Measurements from ENCODE around the gene PELI3. TPM values are rescaled to one million over a fixed set of nuclear protein-coding genes. Genes with fewer than 3 reads are reported as not detected.

The PELI3 gene
- total and polyA plus RNA-seq, 2 donors (not counting 1 experiment from before 2014, with no cell fraction given), result 3.2 to 15.6 TPM

DNA sequence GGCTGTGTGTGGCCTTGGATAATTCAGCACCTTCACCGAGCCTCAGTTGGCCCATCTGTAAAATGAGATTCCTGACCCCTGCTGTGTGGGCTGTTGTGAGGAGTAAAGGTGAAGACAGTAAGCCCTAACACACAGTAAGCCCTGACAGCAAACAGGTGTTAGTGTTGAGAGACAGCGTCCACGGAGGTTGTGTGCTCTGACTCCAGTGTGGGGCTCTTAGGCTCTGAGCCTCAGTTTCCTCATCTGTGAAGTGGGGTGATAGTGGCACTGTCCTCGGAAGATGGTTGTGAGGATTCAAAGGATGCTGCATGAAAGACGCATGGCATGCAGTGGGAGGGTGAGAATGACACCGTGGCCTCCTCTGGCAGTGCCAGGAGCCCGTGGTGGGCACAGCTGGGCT, 27.8 kb downstream of the PELI3 start:
- no peak overlapping the region for H2AFZ ChIP-seq (ENCODE audit: insufficient read depth, low read depth, low read length, poor library complexity, severe bottlenecking)
- WGBS (ENCODE audit: insufficient coverage), result 96% methylated on average over 7 of the region's 7 CpGs
- H4K20me1 ChIP-seq (ENCODE audit: control insufficient read depth, insufficient read depth, low read length, poor library complexity, severe bottlenecking), result no peaks in the 10 kb centered on the region
- ChIA-PET POLR2A (no interaction called here), CTCF (interaction anchor here (1.3 kb wide), 1 partner anchor 14 kb away, joined by 3 read pairs; the partner anchor contains the start of gene DPP3)
- Mint-ChIP-seq H3K27me3 (no peaks in the 10 kb centered on the region), H3K4me3 (no peak overlapping the region), H3K9me3 (ENCODE audit: insufficient read depth) (no peaks in the 10 kb centered on the region), H3K4me1 (no peaks in the 10 kb centered on the region), H3K27ac (no peak overlapping the region)
- no peak overlapping the region for H3K4me2 ChIP-seq (replicated peaks; ENCODE audit: low read depth, low read length, poor library complexity, severe bottlenecking)
- no peak overlapping the region for H3K27ac ChIP-seq (ENCODE audit: low read length in 2 of 2)
- intact Hi-C loops (cut with micrococcal nuclease), result no loop called here
- H3K27me3 ChIP-seq (replicated peaks in 1 of 4; ENCODE audit: control extremely low read depth in 1 of 4, control insufficient read depth in 3 of 4, insufficient read depth in 4 of 4, low read length in 3 of 4), result no peaks in the 10 kb centered on the region
- no peak for ATAC-seq (ENCODE audit: low read depth)
- TF ChIP-seq EZH2 (IDR thresholded peaks at IDR 0.05; ENCODE audit: borderline replicate concordance, insufficient read depth, low read depth, low read length, poor library complexity, severe bottlenecking), result no peak
- TF ChIP-seq, protein P1, sequence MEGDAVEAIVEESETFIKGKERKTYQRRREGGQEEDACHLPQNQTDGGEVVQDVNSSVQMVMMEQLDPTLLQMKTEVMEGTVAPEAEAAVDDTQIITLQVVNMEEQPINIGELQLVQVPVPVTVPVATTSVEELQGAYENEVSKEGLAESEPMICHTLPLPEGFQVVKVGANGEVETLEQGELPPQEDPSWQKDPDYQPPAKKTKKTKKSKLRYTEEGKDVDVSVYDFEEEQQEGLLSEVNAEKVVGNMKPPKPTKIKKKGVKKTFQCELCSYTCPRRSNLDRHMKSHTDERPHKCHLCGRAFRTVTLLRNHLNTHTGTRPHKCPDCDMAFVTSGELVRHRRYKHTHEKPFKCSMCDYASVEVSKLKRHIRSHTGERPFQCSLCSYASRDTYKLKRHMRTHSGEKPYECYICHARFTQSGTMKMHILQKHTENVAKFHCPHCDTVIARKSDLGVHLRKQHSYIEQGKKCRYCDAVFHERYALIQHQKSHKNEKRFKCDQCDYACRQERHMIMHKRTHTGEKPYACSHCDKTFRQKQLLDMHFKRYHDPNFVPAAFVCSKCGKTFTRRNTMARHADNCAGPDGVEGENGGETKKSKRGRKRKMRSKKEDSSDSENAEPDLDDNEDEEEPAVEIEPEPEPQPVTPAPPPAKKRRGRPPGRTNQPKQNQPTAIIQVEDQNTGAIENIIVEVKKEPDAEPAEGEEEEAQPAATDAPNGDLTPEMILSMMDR (IDR thresholded peaks at IDR 0.05), result no peak
- H3K9ac ChIP-seq (ENCODE audit: low read length), result no peak overlapping the region
- H3K79me2 ChIP-seq (ENCODE audit: control insufficient read depth, insufficient read depth, low read length), result no peaks in the 10 kb centered on the region
- peaks cover 1 to 45% of the 10 kb centered on the region in 2 experiments for H3K36me3 ChIP-seq (replicated peaks in 1 of 2; ENCODE audit: control extremely low read depth in 1 of 2, control insufficient read depth in 1 of 2, extremely low read depth in 1 of 2, insufficient read depth in 2 of 2, low read length in 1 of 2)
- H3K4me1 ChIP-seq (ENCODE audit: control insufficient read depth in 2 of 2, insufficient read depth in 2 of 2, low read length in 2 of 2), result no peaks in the 10 kb centered on the region
- DNase-seq, result no peak
- no peak overlapping the region for H3K4me3 ChIP-seq (ENCODE audit: control extremely low read depth in 1 of 5, extremely low read depth in 1 of 5, insufficient read depth in 1 of 5, low read depth in 2 of 5, low read length in 4 of 5)
- no peaks in the 10 kb centered on the region for H3K9me3 ChIP-seq (ENCODE audit: control extremely low read depth in 1 of 3, control insufficient read depth in 2 of 3, insufficient read depth in 1 of 3, low read length in 2 of 3)

DNA sequence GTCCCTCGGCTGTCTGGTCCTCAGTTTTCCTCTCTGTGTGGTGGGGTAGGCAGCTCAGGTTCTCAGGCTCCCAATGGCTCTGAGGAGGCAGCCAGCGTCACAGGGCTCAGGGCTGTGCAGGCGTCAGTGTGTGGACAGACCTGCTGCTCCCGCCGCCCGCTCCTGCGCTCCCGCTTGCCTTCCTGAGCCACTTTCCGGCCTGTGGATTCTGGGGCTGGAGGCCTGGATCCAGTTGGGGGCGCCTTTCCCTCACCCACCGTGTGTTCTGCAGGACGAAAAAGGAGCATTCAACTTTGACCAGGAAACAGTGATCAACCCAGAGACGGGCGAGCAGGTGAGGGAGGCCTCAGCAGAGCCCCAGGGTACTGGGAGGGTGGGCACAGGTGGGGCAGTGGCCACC, 28.2 kb downstream of the PELI3 start:
- Mint-ChIP-seq H3K27me3 (no peaks in the 10 kb centered on the region), H3K27ac (no peak overlapping the region), H3K4me3 (no peak overlapping the region), H3K4me1 (no peaks in the 10 kb centered on the region), H3K9me3 (ENCODE audit: insufficient read depth) (no peaks in the 10 kb centered on the region)
- POLR2A ChIA-PET, result no interaction called here
- no peaks in the 10 kb centered on the region for H3K4me1 ChIP-seq (ENCODE audit: control insufficient read depth in 2 of 2, insufficient read depth in 2 of 2, low read length in 2 of 2)
- CTCF ChIA-PET, result no interaction called here
- H3K27me3 ChIP-seq (replicated peaks in 1 of 4; ENCODE audit: control extremely low read depth in 1 of 4, control insufficient read depth in 3 of 4, insufficient read depth in 4 of 4, low read length in 3 of 4), result no peaks in the 10 kb centered on the region
- TF ChIP-seq, protein P1 (IDR thresholded peaks at IDR 0.05), result no peak
- TF ChIP-seq EZH2 (IDR thresholded peaks at IDR 0.05; ENCODE audit: borderline replicate concordance, insufficient read depth, low read depth, low read length, poor library complexity, severe bottlenecking), result no peak
- no peaks in the 10 kb centered on the region for H4K20me1 ChIP-seq (ENCODE audit: control insufficient read depth, insufficient read depth, low read length, poor library complexity, severe bottlenecking)
- no peak overlapping the region for H3K9ac ChIP-seq (ENCODE audit: low read length)
- H3K27ac ChIP-seq (ENCODE audit: low read length in 2 of 2), result no peak overlapping the region
- DNase-seq (no peak), ATAC-seq (ENCODE audit: low read depth) (no peak)
- 100% methylated on average over 11 of the region's 14 CpGs for WGBS (ENCODE audit: insufficient coverage)
- intact Hi-C loops (cut with micrococcal nuclease), result no loop called here
- H2AFZ ChIP-seq (ENCODE audit: insufficient read depth, low read depth, low read length, poor library complexity, severe bottlenecking), result no peak overlapping the region
- H3K4me2 ChIP-seq (replicated peaks; ENCODE audit: low read depth, low read length, poor library complexity, severe bottlenecking), result no peak overlapping the region
- no peak overlapping the region for H3K4me3 ChIP-seq (ENCODE audit: control extremely low read depth in 1 of 5, extremely low read depth in 1 of 5, insufficient read depth in 1 of 5, low read depth in 2 of 5, low read length in 4 of 5)
- no peaks in the 10 kb centered on the region for H3K79me2 ChIP-seq (ENCODE audit: control insufficient read depth, insufficient read depth, low read length)
- H3K9me3 ChIP-seq (ENCODE audit: control extremely low read depth in 1 of 3, control insufficient read depth in 2 of 3, insufficient read depth in 1 of 3, low read length in 2 of 3), result no peaks in the 10 kb centered on the region
- H3K36me3 ChIP-seq (replicated peaks in 1 of 2; ENCODE audit: control extremely low read depth in 1 of 2, control insufficient read depth in 1 of 2, extremely low read depth in 1 of 2, insufficient read depth in 2 of 2, low read length in 1 of 2), result peaks cover 1 to 41% of the 10 kb centered on the region in 2 experiments
